ENCODE results near the gene KIAA1210. TPM values are rescaled to one million over a fixed set of nuclear protein-coding genes. Genes with fewer than 3 reads are reported as not detected.

Gene KIAA1210
- total RNA-seq, 1 experiment from 2014 or later = not detected

GRCh38 chrX:119101168-119101567, 26.4 kb downstream of the KIAA1210 start:
- no peak for ATAC-seq
- Histone ChIP-seq H3K36me3 (ENCODE audit: control insufficient read depth, insufficient read depth, low read length) (no peaks in the 10 kb centered on the region), H3K4me1 (ENCODE audit: control insufficient read depth, insufficient read depth, low read length) (no peaks in the 10 kb centered on the region), H3K27ac (ENCODE audit: low read length) (no peak overlapping the region), H3K4me3 (ENCODE audit: low read depth in 2 of 2, low read length in 2 of 2) (no peak overlapping the region), H3K9me3 (ENCODE audit: control insufficient read depth, insufficient read depth, low read depth, low read length) (no peaks in the 10 kb centered on the region), H3K27me3 (ENCODE audit: control insufficient read depth, insufficient read depth, low read length) (peaks cover 7% of the 10 kb centered on the region; the same call in 1 of the 2 replicates)
- no TSS peak for BruUV-seq (replicated peaks)
- ChIA-PET POLR2A (no interaction called here), CTCF (no interaction called here)
- TF ChIP-seq POLR2AphosphoS5 (IDR thresholded peaks at IDR 0.05; ENCODE audit: low read depth, low read length) (no peak), SIN3A (IDR thresholded peaks at IDR 0.05; ENCODE audit: borderline replicate concordance, insufficient read depth, low read depth, low read length) (no peak), CTCF (IDR thresholded peaks at IDR 0.05) (no peak), REST (IDR thresholded peaks at IDR 0.05; ENCODE audit: insufficient read depth in 1 of 2, low read depth in 2 of 2, low read length in 1 of 2) (no peak)
- DNase-seq (ENCODE audit: low read depth, low spot score) = no peak
- intact Hi-C loops (cut with micrococcal nuclease; ENCODE audit: unreplicated experiment) = no loop called here
- in situ Hi-C loops (cut with HindIII; ENCODE audit: low pct_unique_long_range_greater_than_20kb, low sequenced_read_pairs) = no loop called here

- intact Hi-C loops (cut with micrococcal nuclease; ENCODE audit: unreplicated experiment) = no loop called here
- in situ Hi-C loops (cut with HindIII; ENCODE audit: low pct_unique_long_range_greater_than_20kb, low sequenced_read_pairs) = no loop called here
- CTCF ChIA-PET = no interaction called here
- TF ChIP-seq POLR2AphosphoS5 (IDR thresholded peaks at IDR 0.05; ENCODE audit: low read depth, low read length) = no peak
- no peak for TF ChIP-seq TCF7L2 (IDR thresholded peaks at IDR 0.05; ENCODE audit: low read depth, low read length)
- no peak for TF ChIP-seq REST (IDR thresholded peaks at IDR 0.05; ENCODE audit: insufficient read depth in 1 of 2, low read depth in 2 of 2, low read length in 1 of 2)
- no peak for TF ChIP-seq SIN3A (IDR thresholded peaks at IDR 0.05; ENCODE audit: borderline replicate concordance, insufficient read depth, low read depth, low read length)
- no peak for TF ChIP-seq CTCF (IDR thresholded peaks at IDR 0.05)
- POLR2A ChIA-PET = no interaction called here
- H3K9me3 ChIP-seq (ENCODE audit: control insufficient read depth, insufficient read depth, low read depth, low read length) = no peaks in the 10 kb centered on the region
- H3K27me3 ChIP-seq (ENCODE audit: control insufficient read depth, insufficient read depth, low read length) = 0 out of 2 replicates have a peak, but pooled peaks cover 3% of the 10 kb centered on the region
- H3K27ac ChIP-seq (ENCODE audit: low read length) = no peak overlapping the region
- no peak for ATAC-seq
- H3K4me3 ChIP-seq (ENCODE audit: low read depth in 2 of 2, low read length in 2 of 2) = no peak overlapping the region
- DNase-seq (ENCODE audit: low read depth, low spot score) = no peak
- H3K36me3 ChIP-seq (ENCODE audit: control insufficient read depth, insufficient read depth, low read length) = no peaks in the 10 kb centered on the region
- H3K4me1 ChIP-seq (ENCODE audit: control insufficient read depth, insufficient read depth, low read length) = no peaks in the 10 kb centered on the region
- BruUV-seq (replicated peaks) = no TSS peak
These were observed 31.7 kb downstream of the KIAA1210 start for GRCh38 chrX:119095936-119096335.

Measured in Panc1 (cell line).